SK-N-MC (cell line): Measurements from ENCODE around the gene IFNG-AS1.

Source experiments
- EZH2 ChIP-seq: fragments of 200-600 bp; sonication (generic); IDR thresholded peaks from one replicate; pipeline ENCODE4 v1.6.1; 2017; ENCODE audit warnings: antibody characterized with exemption
- FOXP2 ChIP-seq: optimal IDR thresholded peaks from 2 replicates; pipeline ENCODE3; 2011; ENCODE audit warnings: mild to moderate bottlenecking, moderate library complexity; ENCODE audit not compliant: insufficient read depth; ENCODE audit errors: extremely low read length, control extremely low read depth
- POLR2AphosphoS5 ChIP-seq: IDR thresholded peaks from 2 replicates; pipeline ENCODE4 v1.6.1; 2012; ENCODE audit warnings: mild to moderate bottlenecking, low read depth, low read length, borderline replicate concordance

- TF ChIP-seq FOXP2 (no peak), POLR2AphosphoS5 (no peak), EZH2 (no peak)
These were observed 18.2 kb downstream of the IFNG-AS1 start for GRCh38 chr12:68007466-68007865.
